HG02678 (cell line): Measurements from ENCODE around the gene SYNE2.
"Not testable (repeated sequence)": the region's sequence is repeated elsewhere in the genome, so short reads cannot be mapped to it uniquely, and the experiment has no call there.

ENCODE experiments used
- ATAC-seq: cut with Tn5 transposase; IDR thresholded peaks from one replicate; pipeline ENCODE4 v1.9.1; 2021; ENCODE audit warnings: mild to moderate bottlenecking, moderate library complexity; ENCODE audit not compliant: unreplicated experiment

Gene SYNE2

GRCh38 chr14:64115401-64115800, 262.6 kb downstream of the SYNE2 start:
- ATAC-seq = no peak

GRCh38 chr14:64117671-64118402, 265.0 kb downstream of the SYNE2 start:
- no peak for ATAC-seq

GRCh38 chr14:64118403-64118742, 265.6 kb downstream of the SYNE2 start:
- ATAC-seq = not testable (repeated sequence)

- ATAC-seq = no peak
Observed at GRCh38 chr14:64118892-64119291, 266.1 kb downstream of the SYNE2 start.

GRCh38 chr14:64119500-64119899, 266.7 kb downstream of the SYNE2 start:
- ATAC-seq = no peak

- no peak for ATAC-seq
Observed at GRCh38 chr14:64119980-64120379, 267.2 kb downstream of the SYNE2 start.

GRCh38 chr14:64123241-64123822, 270.5 kb downstream of the SYNE2 start:
- ATAC-seq = no peak

GRCh38 chr14:64125270-64125669, 272.5 kb downstream of the SYNE2 start:
- no peak for ATAC-seq

GRCh38 chr14:64126548-64126947, 273.7 kb downstream of the SYNE2 start:
- ATAC-seq = no peak

GRCh38 chr14:64137657-64138290, 285.0 kb downstream of the SYNE2 start:
- ATAC-seq = no peak

- no peak for ATAC-seq
Observed at GRCh38 chr14:64147126-64147790, 294.5 kb downstream of the SYNE2 start.

- ATAC-seq = no peak
Observed at GRCh38 chr14:64149921-64150320, 297.1 kb downstream of the SYNE2 start.

GRCh38 chr14:64158608-64159007, 305.8 kb downstream of the SYNE2 start:
- no peak for ATAC-seq

- no peak for ATAC-seq
Observed at GRCh38 chr14:64159588-64159987, 306.8 kb downstream of the SYNE2 start.

GRCh38 chr14:64170181-64170580, 317.4 kb downstream of the SYNE2 start:
- ATAC-seq = peak; percentile 65

GRCh38 chr14:64174922-64175782, 322.3 kb downstream of the SYNE2 start:
- no peak for ATAC-seq

GRCh38 chr14:64176330-64176729, 323.5 kb downstream of the SYNE2 start:
- no peak for ATAC-seq

GRCh38 chr14:64178814-64179213, 326.0 kb downstream of the SYNE2 start:
- ATAC-seq = no peak

- not testable (repeated sequence) for ATAC-seq
Observed at GRCh38 chr14:64182908-64183307, 330.1 kb downstream of the SYNE2 start.

- ATAC-seq = no peak
Observed at GRCh38 chr14:64184103-64184729, 331.4 kb downstream of the SYNE2 start.
